Cardiac fibroblast (primary cell): ENCODE results near the gene SYNDIG1L.

Experiments used
- DNase-seq, 2 donors: peaks; one replicate each; pipeline versions ENCODE4 v3.0.0 to v3.0.0-alpha.2; 2010; ENCODE audit warnings: low read depth in 2 of 2
- H3K4me3 ChIP-seq, 2 donors: replicated peaks in 1 of 2; 1 replicate in 1 of 2; 2 replicates in 1 of 2; pipeline ENCODE4 v1.5.1; 2011; ENCODE audit warnings: low read depth in 2 of 2, low read length in 2 of 2, mild to moderate bottlenecking in 2 of 2, moderate library complexity in 1 of 2
- CTCF ChIP-seq: IDR thresholded peaks from one replicate; pipeline ENCODE4 v1.5.1; 2011; ENCODE audit warnings: low read depth, mild to moderate bottlenecking, low read length, inconsistent platforms

The SYNDIG1L gene

DNA sequence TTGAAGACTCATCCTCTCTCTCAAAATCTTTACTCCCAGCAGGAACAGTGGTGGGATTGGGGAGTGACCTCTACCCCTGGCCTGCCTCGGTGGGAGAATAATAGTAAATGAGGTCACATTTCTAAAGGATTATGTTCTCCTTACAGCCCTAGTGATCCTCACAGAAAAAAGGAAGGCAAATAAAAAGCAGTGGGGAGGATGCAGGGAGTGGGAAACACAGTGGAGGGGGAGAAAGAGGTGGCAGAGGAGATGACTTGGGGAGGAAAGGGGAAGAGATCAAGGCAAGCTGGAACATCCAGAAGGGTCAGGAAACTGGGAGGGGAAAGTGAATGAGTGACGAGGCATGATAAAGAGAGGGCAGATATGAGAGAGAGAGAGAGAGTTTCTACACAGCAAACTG lies 8.3 kb upstream of the SYNDIG1L start:
- H3K4me3 ChIP-seq = no peak overlapping the region
- TF ChIP-seq CTCF = no peak
- no peak for DNase-seq

DNA sequence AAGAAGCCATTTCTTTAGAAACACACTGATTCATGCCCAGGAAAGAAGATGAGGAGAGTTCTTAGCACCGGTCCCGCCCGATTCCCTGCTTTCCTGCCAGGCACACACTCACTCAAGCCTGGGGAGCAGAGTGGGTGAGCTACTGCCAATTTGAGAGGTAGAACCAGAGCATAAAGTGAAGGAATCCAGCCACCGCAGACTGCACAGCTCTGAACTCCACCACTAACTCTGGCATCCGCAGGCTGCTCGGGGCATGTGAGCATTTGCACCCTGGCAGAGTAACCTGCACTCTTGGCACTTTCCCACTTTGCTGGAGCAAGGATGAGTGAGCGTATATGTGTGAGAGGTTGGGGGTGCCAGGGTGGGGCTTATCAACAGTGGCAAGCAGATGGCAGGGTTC lies 4.0 kb upstream of the SYNDIG1L start:
- no peak for TF ChIP-seq CTCF
- DNase-seq = no peak
- H3K4me3 ChIP-seq = no peak overlapping the region

- no peak for DNase-seq
- no peak for TF ChIP-seq CTCF
- no peak overlapping the region for H3K4me3 ChIP-seq
These were observed 3.2 kb upstream of the SYNDIG1L start for GRCh38 chr14:74429221-74429691.

DNA sequence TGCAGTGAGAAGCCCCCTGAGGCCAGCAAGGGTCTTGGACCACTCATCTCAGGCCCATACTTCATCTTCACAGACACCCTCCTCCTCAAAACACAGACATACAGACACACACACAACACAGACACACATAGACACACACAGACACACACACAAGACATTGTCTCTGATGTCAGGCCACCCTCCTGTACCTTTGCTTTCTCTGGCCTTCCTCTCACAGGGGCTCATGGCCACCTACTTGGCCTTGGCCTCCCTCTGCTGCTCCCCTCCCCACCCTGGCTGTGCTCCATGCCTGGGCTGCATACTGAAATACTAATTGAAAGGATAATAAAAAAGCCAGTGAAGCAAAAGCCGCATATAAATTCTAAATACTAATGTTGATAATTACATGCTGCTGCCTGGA lies 1.6 kb upstream of the SYNDIG1L start:
- DNase-seq = no peak
- no peak for TF ChIP-seq CTCF
- H3K4me3 ChIP-seq = no peak overlapping the region

GRCh38 chr14:74425525-74426201 lies 347 bp downstream of the SYNDIG1L start:
- peak in 1 of 2 donors; percentile 14 for DNase-seq
- TF ChIP-seq CTCF = no peak
- no peak overlapping the region for H3K4me3 ChIP-seq

DNA sequence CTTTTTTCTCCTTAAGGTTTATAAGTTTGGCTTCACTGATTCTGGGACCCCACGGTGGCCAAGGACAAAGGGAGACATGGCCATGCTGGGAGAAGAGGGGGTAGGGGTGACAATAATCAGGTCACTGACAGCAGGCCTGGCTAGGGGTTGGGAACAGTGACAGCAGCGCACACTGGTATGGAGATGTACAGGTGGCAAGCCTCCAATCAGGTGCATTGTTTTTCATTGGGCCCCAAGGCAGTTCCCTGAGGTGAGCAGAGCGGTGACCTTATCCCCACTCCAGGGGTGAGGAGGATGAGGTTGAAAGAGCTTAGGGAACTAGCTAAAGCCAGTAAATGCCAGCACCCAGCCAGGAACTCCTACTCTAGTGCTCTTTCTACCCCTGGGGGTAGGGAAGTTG lies 1.4 kb downstream of the SYNDIG1L start:
- DNase-seq = no peak
- no peak for TF ChIP-seq CTCF
- no peak overlapping the region for H3K4me3 ChIP-seq

- no peak overlapping the region for H3K4me3 ChIP-seq
- no peak for DNase-seq
- TF ChIP-seq CTCF = no peak
These were observed 2.8 kb downstream of the SYNDIG1L start for GRCh38 chr14:74423246-74423645.
